GM21717 (cell line): ENCODE data around the gene PLXNB1.
"Not testable (repeated sequence)": the region's sequence is repeated elsewhere in the genome, so short reads cannot be mapped to it uniquely, and the experiment has no call there.

Experiments
- ATAC-seq: cut with Tn5 transposase; IDR thresholded peaks from one replicate; pipeline ENCODE4 v1.9.1; 2021; ENCODE audit warnings: mild to moderate bottlenecking, moderate library complexity; ENCODE audit not compliant: unreplicated experiment

Gene PLXNB1

GRCh38 chr3:48405971-48406370 is 23.9 kb downstream of the PLXNB1 start:
- ATAC-seq: no peak

- ATAC-seq: no peak
Observed at GRCh38 chr3:48405343-48405881, 24.5 kb downstream of the PLXNB1 start.

DNA sequence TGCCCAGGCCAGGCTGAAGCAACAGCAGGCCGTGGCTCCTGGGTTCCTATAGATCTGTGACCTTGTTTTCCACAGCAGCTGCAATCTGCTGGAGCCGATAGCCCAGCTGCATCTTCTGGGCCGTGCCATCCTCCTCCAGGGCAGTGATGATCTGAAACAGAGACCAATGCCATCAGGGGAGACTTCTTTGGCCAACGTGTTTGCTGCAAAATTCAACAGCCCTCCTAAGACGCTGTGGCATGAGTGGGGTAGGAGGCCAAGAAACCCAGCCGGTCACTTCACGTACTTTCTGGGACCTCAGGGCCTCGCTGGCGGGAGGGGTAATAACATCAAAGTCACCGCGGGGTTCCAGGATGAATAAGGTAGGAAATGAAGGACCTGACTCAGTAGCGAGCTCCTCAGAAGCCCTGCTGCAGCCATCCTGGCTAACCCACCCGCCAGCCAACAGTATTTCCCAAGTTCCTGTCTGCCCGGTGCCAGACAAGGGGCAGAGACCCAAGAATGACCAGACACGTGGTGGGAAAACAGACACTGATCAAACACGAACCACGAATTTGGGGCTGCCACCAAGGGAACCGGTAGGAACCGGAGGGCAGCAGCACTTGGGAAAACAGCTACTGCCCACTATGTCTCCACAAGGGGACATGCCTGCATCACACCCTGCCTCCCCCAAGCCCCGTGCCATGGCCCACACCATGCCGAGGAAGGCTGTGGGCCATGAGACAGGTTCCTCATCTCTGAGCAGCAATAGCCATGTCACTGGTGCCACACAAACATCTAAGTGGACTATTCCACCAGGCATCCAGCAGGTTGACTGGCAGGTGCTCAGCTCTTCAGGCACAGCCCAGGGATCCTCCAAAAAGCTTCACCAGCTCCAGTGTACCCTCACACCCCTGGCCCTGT is 25.2 kb downstream of the PLXNB1 start:
- ATAC-seq: no peak

DNA sequence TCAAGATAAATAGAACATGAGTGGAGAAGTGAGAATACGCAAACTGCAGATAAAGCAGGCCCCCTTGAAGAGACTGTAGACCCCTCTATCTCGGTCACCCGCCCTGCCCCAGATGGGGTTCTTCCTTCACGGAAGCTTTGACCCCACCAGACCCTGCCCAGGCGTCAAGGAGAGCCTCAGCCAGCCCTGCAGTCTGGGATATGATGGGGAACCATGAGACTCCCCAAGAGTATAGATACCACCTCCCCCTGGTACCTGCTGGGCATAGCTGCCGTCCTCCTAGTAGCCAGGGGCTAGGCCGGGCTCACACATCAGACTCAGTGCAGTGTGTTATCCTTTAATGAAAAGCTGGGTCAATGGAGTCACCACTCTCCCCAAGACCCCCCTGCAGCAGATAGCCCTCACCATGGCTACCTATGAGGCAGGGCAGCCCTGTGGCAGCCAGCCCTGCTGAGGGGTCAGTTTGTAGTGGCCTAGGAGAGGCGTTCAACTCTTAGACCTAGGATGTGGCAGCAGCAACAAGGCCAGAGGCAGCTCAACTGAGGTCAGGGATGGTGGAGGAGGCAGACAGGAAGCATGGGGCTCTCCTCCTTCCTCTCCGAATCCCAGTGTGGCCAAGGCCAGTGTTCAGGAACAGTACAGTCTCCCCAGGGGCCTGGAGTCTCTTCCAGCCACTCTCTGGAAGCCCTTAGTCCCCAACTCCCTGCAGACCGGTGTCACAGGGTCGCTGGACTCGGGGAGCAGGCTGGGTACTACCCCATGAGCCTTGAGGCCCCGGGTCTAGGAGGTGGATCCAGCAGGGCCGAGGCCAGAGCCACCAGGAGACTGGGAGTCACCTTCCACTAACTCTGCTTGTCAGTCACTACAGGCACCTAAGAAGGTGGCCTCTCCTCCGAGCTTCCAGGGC is 26.1 kb downstream of the PLXNB1 start:
- ATAC-seq: no peak

GRCh38 chr3:48402907-48403306 is 27.0 kb downstream of the PLXNB1 start:
- ATAC-seq: no peak

GRCh38 chr3:48402281-48402732 is 27.6 kb downstream of the PLXNB1 start:
- no peak for ATAC-seq

DNA sequence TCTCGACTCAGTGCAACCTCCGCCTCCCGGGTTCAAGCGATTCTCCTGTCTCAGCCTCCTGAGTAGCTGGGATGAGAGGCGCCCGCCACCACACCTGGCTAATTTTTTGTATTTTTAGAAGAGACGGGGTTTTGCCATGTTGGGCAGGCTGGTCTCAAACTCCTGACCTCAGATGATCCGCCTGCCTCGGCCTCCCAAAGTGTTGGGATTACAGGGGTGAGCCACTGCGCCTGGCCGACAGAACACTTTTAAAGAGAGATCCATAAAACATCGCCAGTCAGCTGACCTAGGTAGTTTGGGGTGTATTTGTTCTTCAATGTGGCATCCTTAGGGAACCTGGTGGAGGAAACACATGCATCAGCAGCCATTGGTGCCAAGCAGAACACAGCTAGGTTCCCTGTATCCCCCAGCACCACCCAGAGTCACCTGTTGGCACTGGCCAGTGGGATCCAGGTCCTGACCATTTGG is 28.4 kb downstream of the PLXNB1 start:
- not testable (repeated sequence) for ATAC-seq

DNA sequence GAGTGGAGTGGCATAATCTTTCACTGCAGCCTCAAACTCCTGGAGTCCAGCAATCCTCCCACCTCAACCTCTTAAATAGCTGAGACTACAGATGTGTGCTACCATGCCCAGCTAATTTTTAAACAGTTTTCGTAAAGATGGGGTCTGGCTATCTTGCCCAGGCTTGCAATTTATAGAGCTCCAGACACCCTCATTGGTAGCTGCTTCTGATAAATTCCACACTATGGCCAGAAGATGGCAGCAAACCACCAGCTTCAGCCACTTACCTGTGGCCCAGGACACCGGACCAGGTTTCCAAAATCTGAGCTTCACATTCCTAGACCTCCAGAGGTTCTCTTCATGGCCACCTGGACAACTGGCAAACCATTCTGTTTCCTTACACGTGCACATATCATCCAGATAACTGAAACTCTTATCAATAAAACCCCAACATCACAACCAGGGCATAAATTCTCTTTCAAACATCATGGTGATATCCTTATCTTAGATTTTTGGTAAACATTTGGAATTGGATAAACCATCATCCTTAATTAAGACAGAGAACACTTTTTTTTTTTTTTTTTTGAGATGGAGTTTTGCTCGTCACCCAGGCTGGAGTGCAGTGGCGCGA is 29.0 kb downstream of the PLXNB1 start:
- ATAC-seq: no peak

- ATAC-seq: no peak
Observed at GRCh38 chr3:48399387-48400172, 30.3 kb downstream of the PLXNB1 start.

DNA sequence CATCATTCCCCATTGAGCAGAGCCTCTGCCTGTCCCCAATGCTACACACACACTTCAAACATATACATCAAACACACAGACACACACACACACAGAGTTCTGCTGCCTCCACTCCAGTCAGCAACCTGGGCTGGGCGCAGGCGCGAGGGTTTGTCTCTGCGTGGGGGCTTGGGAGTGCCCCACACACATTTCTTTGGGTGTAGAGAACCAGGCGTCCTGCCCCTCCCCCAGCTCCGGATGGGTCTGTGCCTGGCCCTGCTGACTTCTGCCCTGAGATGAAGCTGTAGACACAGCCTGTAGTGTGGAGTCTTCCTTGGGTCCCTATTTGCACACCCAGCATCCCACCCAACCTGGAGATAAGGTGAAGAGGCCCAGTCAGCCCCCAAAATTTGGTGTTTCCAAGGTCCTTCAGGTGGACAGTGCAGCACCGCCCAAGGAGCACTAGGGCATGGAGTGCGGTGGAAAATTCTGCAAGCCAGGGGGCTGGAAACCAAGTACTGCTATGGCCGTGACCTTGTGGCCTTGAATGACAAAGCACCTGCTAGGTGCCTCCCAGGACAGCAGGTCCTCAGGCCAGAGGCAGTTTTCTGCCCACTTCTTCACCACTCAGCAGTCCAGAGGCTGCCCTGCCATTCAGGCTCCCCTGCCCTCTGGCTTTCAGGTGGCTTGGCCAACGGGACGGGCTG is 31.0 kb downstream of the PLXNB1 start:
- no peak for ATAC-seq

DNA sequence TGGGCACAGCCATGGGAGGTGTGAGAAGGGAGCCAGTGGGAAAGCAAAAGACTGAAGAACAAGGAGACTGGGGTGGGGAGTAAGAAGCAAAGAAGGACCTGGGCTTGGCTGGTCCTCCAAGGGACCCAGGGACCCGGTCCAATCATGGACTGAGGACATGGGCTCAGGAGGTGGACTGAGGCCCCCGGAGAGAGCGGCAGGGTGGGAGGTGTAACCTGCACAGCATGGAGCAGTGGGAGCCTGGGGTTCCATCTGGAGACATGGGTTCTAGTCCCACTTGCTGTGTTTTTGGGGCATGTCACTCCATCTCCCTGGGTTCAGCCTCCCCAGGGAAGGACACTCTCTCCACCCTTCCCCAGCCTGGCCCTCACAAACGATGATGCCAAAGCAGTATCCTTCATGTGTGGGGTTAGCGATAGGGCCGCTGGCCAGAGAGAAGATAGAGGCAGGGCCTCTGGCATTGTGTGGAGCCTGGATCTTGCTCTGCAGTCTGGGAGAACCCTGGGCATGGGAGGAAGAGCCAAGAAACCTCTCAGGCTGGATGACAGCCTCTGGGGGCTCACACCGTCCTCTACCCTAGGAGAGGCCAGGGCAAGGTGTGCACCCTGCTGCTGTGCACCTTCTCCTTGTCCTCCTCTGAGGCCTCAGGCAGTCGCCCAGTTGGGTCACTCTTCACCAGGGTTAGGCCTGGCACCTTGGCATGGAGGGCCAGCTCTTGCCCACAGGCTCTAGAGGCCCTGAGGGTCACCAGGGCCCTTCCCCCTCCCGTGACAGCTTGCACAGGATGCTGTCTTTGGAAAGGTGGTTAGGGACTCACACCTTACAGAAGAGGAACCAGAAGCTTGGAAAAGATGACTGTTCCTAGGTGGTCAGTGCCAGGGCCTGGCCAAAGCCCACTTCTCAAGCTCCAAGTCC is 31.9 kb downstream of the PLXNB1 start:
- ATAC-seq: no peak

DNA sequence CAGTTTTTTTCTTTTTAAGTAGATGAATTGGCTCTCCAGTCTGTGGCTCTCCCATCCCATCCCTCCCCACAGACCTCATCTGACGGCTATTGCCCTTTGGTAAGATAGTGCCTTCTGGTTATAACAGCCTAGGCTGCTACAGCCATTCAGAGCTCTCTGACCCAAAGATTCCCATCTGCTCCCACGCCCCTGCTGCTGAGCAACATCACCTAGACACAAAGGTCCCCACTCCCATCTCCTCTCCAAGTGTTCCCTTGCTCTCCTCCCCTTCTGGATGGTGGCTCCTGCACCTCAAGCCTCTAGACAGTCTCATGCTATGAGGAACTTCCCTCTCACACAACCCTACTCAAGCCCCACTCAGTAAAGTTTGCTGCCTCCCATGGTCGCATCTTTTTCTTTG is 34.2 kb downstream of the PLXNB1 start:
- no peak for ATAC-seq

GRCh38 chr3:48394391-48394790 is 35.5 kb downstream of the PLXNB1 start:
- ATAC-seq: no peak

- no peak for ATAC-seq
Observed at GRCh38 chr3:48388966-48389365, 40.9 kb downstream of the PLXNB1 start.

DNA sequence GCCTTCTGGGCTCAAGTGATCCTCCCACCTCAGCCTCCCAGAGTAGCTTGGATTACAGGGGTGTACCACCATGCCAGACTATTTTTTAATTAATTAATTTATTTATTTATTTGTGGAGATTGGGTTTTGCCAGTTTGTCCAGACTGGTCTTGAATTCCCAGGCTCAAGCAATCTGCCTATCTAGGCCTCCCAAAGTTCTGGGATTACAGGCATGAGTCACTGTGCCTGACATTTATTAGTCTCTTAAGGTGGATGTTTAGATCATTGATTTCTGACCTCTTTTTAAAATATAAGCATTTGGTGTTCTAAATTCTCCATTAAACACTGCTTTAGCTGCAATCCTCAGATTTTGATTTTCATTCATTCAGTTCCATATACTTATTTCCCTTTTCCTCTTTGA is 42.3 kb downstream of the PLXNB1 start:
- no peak for ATAC-seq

GRCh38 chr3:48372862-48373435 is 56.9 kb downstream of the PLXNB1 start:
- no peak for ATAC-seq

- ATAC-seq: no peak
Observed at GRCh38 chr3:48372377-48372770, 57.5 kb downstream of the PLXNB1 start.
